ENCODE data around the gene TCF15.

TCF15 gene

DNA sequence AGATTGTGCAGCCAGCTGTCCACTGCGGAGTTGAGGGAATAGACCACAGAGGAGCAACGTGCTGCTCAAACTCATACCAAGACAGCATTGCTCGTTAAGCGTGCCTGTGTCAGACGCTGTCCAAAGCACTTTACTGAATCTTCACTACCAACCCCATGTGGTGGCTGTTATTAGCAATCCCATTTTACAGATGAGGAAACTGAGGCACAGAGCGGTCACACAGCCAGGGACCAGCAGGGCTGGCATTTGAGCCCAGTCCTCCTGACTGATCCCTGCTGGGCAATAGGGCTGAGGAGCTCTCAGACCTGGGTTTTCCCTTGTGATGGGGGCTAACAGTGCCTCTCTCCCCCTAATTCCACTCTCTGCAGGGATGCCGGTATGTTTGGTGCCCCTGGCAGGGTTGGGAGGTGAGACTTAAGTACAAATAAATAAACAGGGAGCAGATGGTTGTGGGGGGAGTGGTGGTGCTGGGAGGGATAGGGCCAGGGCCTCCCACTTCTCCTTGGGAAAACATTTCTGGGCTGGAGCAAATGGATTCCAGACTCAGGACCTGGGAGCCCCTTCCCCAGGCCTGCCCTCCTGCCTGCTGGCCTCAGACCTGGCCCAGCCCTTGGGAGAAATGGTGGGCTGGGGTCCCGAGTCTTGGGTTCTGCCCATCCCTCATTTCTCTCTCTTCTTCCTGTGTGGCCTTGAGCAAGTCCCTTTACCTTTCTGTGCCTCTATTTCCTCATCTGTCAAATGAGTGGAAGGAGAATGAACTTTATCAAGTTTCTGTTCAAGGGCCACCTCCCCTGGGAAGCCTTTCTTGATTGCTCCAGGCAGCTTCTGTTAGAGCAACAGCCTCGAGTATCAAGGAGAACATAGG, 25.2 kb upstream of the TCF15 start:
- no peak for FAIRE-seq
- no peak for DNase-seq (ENCODE audit: insufficient read length, low spot score)
- TF ChIP-seq POLR2A (IDR thresholded peaks at IDR 0.05; ENCODE audit: low read depth, low read length), result no peak

DNA sequence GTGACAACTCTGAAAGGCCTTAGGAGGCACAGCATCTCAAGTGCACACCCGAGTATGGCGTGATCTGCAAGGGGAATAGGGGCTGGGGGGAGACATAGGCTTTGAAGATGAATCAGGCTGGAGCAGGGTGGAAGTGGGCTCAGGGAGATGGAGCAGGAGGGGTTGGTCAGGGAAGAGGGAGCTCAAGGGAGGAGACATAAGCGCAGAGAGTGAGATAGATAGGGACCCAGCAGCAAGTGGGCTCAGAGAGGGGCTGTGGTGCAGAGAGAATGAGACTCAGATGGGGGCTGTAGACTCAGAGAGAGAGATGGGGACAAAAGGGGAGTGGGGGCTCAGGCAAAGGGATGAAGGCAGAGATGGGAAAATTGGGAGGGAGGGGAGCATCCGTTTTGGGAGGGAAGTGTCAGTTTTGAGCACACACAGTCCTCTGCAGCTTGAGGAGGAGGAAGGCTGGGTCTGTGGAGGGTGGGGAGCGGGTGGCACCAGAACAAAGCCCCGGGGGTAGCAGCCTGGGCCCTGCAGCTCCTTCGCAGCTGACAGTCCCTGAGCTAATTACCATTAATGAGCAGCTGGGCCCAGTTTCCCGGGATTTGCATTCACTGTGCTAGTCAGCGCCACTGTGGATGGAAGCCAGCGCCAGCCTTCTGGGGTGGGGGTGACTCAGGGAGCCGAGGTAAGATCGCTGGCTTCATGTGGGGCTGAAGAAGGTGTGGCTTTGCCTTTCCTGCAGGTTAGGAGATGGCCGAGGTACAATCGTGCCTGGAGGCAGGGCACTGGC, 24.2 kb upstream of the TCF15 start:
- TF ChIP-seq POLR2A (IDR thresholded peaks at IDR 0.05; ENCODE audit: low read depth, low read length), result no peak
- DNase-seq (ENCODE audit: insufficient read length, low spot score), result no peak
- FAIRE-seq, result no peak

DNA sequence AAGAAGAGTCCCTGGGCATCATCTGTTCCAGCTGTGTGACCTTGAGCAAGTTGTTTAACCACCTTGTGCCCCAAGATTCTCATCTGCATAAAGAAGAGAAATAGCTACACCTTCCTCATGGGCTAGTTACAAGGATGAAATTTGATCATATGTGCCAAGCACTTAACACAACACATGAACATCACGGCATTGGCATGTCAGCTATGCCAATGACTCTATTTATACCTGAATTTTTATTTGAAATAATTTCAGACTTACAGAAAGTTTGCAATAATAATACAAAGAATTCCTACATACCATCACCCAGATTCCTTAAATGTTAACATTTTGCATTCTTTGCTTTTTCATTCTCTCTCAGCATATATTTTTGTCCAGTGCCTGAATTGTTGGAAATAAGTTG, 21.0 kb upstream of the TCF15 start:
- DNase-seq (ENCODE audit: insufficient read length, low spot score) (no peak), FAIRE-seq (no peak)
- TF ChIP-seq POLR2A (IDR thresholded peaks at IDR 0.05; ENCODE audit: low read depth, low read length), result no peak

DNA sequence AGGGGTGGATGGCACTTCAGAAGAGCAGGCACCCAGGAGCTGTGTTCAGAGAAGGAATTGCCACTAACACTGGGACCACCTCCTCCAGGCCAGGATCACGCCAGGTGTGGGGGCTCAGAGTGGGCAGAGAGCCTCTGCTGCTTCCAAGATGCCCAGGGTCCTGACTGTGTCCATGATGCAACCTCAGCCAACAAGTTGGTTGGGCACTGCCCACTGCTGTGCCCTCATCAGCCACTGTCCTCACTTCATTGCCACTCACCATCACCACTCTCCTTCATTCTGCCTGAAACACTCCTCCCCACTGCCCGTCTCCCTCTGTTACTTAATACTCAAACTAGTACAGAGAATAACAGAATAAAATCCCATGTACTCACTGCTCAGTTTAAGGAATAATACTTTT, 16.5 kb upstream of the TCF15 start:
- DNase-seq (ENCODE audit: insufficient read length, low spot score), result no peak
- FAIRE-seq, result no peak
- no peak for TF ChIP-seq POLR2A (IDR thresholded peaks at IDR 0.05; ENCODE audit: low read depth, low read length)

DNA sequence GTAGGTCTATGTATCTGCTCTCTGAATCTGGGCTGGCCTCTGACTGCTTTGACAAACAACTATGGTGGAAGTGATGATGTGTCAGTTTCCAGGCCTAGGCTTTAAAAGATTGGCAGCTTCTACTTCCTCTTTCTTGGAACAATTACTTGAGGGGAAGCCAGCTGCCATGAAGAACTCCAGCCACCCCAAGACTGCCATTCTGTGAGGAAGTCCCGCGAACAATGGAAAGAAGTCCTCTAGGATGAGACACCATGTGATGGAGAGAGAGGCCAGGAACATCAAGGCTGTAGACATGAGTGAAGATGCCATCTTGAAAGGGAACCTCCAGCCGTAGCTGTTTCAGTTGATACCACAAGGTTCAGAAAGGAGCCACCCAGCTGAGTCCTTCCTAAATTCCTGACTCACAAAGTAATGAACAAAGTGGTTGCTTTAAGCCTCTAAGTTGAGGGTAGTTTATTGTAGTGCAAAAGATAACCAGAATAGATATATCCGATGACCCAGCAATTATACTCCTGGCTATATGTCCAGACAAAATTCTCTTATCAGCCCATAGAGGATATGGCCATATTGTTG, 15.3 kb upstream of the TCF15 start:
- FAIRE-seq (no peak), DNase-seq (ENCODE audit: insufficient read length, low spot score) (no peak)
- TF ChIP-seq POLR2A (IDR thresholded peaks at IDR 0.05; ENCODE audit: low read depth, low read length), result no peak

DNA sequence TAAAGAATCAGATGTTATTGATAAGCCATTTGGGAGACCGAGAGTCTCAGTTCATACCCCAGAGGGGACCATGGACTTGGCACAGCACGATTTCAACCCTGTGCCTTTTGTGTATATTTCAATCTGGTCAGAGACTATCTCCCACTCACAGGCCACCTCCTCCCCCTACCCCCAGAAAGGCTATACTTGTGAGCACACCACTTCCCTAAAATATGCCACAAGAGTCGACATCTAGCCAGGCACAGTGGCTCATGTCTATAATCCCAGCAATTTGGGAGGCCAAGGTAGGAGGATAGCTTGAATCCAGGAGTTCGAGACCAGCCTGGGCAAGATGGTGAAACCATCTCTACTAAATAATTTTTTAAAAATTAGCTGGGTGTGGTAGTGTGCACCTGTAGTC, 13.6 kb upstream of the TCF15 start:
- no peak for TF ChIP-seq POLR2A (IDR thresholded peaks at IDR 0.05; ENCODE audit: low read depth, low read length)
- no peak for FAIRE-seq

DNA sequence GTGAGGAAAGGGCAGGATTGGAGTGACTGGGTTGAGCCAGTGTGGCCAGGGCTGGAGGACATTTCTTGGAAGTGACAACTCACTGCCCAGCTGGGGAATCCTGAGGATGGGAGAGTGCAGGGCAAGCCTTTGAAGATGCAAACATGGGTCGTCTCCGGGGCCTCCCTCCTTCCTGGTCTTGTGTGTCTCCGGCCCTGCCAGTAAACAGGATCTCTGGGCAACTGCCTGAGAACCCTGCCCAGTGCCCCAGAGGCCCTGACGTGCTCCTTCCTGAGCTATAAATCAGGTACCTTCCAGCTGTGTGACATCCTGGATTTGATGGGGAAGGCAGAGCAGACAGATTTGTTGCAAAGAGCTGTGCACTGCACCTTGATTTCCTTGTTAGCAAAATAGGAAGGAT, 12.9 kb upstream of the TCF15 start:
- FAIRE-seq (no peak), DNase-seq (ENCODE audit: insufficient read length, low spot score) (no peak)
- TF ChIP-seq POLR2A (IDR thresholded peaks at IDR 0.05; ENCODE audit: low read depth, low read length), result no peak

More for the DNA sequence above, 13.6 kb upstream of the TCF15 start:
- DNase-seq (ENCODE audit: insufficient read length, low spot score), result no peak

DNA sequence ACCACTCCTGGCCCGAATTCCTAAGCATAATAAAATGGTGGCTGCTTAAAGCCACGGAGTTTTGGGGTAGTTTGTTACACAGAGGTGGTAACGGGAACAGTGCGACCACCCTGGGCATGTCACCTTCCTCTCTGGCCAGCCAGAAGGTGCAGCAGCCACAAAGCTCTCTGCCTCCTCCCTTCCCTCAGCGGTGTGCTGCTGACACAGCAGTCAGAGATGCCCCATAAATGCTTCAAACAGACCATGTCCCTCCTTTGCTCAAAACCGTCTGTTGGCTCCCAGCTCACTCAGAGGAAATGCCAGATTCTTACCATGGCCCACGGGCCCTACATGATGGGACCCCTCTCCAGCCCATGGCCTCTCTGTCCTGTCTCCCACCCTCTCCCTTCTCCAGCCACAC, 12.1 kb upstream of the TCF15 start:
- no peak for TF ChIP-seq POLR2A (IDR thresholded peaks at IDR 0.05; ENCODE audit: low read depth, low read length)
- DNase-seq (ENCODE audit: insufficient read length, low spot score) (no peak), FAIRE-seq (no peak)

DNA sequence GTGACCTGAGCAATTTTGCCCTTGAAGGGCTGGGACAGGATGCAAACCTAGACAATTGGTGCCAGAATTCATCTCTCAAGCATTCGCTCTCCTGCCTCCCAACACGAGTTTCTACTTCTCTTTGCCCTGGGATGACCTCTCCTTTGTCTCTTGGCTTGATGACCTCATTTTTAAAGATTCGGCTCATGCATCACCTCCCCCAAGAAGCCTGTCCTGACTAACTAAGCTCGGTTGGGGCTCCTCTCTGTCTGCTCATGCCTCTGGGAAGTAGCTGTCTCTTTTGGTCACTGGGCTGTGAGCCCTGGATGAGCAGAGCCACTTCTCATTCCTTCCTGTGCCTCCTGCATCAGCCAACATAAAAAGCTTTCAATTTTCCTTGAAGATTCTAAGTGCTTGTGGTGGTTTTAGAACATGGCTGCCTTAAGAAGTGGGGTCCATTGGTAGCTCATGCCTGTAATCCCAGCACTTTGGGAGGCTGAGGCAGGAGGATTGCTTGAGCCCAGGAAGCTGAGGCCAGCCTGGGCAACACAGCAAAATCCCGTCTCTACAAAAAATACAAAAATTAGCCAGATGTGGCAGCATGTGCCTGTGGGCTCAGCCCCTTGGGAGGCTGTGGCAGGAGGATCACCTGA, 11.1 kb upstream of the TCF15 start:
- no peak for TF ChIP-seq POLR2A (IDR thresholded peaks at IDR 0.05; ENCODE audit: low read depth, low read length)
- no peak for FAIRE-seq
- peak; percentile 52 for DNase-seq (ENCODE audit: insufficient read length, low spot score)

DNA sequence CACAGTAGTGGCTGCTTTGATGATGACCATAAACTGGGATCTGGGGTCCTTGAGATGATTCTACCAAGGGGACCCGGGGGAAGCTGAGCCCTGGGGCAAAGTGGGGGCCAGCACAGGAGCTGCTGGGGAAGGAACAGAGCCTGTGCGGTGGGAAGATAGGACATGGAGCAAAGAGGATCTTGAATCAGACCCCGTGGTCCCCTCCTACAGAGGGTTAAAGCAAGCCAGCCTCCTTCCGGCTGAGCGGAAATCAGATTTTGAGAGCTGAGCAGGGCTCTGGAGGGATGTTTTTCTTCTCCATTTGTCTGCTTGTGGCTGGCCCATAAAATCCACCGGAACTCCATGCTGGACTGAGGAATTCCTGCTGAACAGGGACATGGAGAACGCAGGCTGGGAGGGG, 10.1 kb upstream of the TCF15 start:
- FAIRE-seq (no peak), DNase-seq (ENCODE audit: insufficient read length, low spot score) (no peak)

DNA sequence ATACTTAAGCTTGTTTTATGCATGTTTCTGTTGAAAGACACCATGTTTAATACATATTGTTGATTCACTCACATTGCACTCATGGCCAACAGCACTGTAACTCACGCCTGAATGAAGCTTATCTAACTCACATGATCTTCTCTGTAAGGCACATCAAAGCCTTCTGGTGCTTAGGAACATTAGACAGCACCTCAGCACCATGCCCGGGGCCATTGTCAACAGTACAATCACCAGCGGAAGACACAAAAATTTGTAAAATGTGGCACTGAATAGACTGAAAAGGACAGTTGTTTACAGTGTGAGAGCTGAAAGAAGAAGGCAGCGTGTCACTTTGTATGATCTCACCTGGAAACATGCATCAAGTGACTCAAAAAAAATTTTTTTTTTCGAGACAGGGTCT, 8.9 kb upstream of the TCF15 start:
- no peak for TF ChIP-seq POLR2A (IDR thresholded peaks at IDR 0.05; ENCODE audit: low read depth, low read length)
- FAIRE-seq (no peak), DNase-seq (ENCODE audit: insufficient read length, low spot score) (no peak)

More for the DNA sequence above, 10.1 kb upstream of the TCF15 start:
- TF ChIP-seq POLR2A (IDR thresholded peaks at IDR 0.05; ENCODE audit: low read depth, low read length), result no peak

DNA sequence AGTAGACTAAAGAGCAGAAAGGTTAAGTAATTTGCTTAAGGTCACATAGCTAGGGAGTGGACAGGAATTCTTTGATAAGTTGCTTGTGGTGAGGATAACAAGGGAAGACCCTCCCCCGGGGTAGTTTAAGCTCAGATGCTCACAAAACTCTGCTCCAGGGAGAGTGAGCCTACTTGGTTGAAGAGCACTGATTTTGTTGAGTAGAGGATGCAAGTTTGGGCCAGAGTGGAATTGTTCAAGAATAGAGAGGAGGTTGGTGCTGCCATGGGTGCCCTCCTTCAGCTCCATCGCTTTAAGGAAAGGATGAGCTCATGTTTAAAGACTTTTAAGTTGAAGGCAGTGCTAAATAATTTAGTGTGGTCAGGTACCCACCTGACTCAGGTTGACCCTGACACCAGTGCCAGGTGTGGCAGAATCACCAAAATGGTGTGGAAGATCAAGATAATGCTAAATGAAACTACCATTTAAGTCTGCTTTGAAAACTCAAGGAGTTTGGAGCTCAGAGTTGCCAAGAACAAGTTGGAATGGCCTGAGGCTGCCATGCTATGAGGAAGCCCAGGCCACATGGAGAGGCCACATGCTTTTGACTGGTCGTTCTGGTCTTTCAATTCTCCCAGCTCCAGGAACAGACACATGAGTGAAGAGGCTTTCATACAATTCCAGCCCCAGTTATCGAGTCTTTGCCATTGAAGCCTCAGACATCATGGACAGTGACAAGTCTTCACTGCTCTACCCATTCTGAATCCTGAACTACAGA, 8.0 kb upstream of the TCF15 start:
- DNase-seq (ENCODE audit: insufficient read length, low spot score) (no peak), FAIRE-seq (no peak)
- no peak for TF ChIP-seq POLR2A (IDR thresholded peaks at IDR 0.05; ENCODE audit: low read depth, low read length)

DNA sequence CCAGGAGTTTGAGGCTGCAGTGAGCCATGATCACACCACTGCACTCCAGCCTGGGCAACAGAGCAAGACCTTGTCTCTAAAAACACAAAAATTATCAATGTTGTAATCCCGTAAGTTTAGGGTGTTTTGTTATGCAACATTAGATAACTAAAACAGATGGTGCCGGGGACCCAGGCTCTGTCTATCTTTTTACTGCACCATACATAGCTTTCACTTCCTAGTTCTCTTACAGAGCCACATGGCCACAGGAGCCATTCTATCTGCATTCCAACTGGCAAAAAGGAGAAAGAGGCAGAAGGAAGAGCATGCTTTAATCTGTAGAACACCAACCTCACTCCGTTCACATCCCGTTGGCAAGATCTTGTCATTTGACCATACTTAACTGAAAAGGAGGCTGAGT, 5.4 kb upstream of the TCF15 start:
- no peak for TF ChIP-seq POLR2A (IDR thresholded peaks at IDR 0.05; ENCODE audit: low read depth, low read length)
- no peak for FAIRE-seq
- no peak for DNase-seq (ENCODE audit: insufficient read length, low spot score)

Data from H54 (cell line).